ENCODE results near the gene CEL.

The CEL gene

DNA sequence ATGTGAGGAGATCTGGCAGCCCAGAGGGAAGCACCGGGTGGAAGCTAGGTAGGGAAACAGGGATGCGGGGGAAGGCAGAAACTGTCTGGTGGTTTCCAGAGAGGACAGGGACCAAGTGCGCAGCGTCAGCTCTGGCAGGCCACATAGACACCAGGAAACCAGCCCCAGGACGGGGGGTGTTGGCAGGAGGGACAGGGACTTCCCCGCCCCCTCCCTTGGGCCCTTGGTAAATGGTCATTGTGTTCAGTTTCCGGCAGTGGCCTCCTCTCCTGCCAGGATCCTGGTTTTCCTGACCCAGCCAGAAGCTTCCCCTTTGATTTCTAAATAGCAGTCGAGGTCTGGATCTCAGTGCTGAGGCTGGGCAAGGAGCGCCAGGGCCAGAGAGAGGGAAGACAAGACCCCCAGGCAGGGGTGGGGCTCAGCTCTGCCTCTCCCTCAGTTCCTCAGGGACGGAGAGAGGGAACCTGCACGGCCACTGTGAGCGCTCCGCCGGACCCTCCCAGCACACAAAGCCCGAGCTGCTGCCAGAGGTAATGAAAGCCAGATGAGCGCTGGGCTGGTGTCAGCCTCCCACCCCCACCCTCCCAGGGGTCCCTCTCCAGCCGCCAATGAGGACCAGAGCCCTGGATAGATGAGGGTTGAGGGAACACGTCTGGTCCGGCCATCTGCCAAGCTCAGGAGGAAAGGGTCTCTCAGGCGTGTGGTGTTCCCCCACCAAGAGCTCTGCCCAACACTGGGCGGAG is 57.5 kb downstream of the CEL start:
- no peak for ATAC-seq

- ATAC-seq, result no peak
Observed at GRCh38 chr9:133119846-133120500, 58.2 kb downstream of the CEL start.

- no peak for ATAC-seq
Observed at GRCh38 chr9:133120501-133121197, 58.9 kb downstream of the CEL start.
